Breast epithelium (tissue), 3 donors: ENCODE data around the gene CATSPER1.

Experiments
- POLR2A ChIP-seq: fragments of 450-650 bp; IDR thresholded peaks from one replicate; pipeline ENCODE4 v1.6.1; 2016; ENCODE audit warnings: antibody characterized with exemption, mild to moderate bottlenecking, moderate library complexity
- POLR2AphosphoS5 ChIP-seq, 3 donors: sonication (generic); formaldehyde crosslinking; IDR thresholded peaks; one replicate each; pipeline ENCODE4 v1.6.1; 2017; ENCODE audit warnings: antibody characterized with exemption in 3 of 3
- TF ChIP-seq, protein P1 (sequence below), 3 donors: fragments of 450-650 bp; IDR thresholded peaks; one replicate each; pipeline ENCODE4 v1.5.1; 2016 to 2017; ENCODE audit warnings: antibody characterized with exemption in 3 of 3, mild to moderate bottlenecking in 3 of 3, moderate library complexity in 3 of 3

DNA sequence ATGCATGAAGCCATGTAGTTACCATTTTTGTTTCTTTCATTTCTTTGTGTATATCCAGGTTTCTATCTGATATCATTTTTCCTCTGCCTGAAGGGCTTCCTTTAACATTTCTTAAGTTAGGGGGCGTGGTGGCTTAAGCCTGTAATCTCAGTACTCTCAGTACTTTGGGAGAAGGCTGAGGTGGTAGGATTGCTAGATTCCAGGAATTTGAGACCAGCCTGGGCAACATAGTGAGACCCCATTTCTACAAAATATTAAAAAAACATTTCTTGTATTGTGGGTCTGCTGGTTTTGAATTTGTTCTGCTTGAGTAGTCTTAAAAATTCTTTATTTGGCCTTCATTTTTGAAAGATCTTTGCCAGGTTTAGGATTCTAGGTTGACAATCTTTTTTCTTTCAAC, 38.3 kb upstream of the CATSPER1 start:
- TF ChIP-seq POLR2AphosphoS5 (IDR thresholded peaks at IDR 0.05) (no peak), POLR2A (no peak)
- TF ChIP-seq, protein P1, sequence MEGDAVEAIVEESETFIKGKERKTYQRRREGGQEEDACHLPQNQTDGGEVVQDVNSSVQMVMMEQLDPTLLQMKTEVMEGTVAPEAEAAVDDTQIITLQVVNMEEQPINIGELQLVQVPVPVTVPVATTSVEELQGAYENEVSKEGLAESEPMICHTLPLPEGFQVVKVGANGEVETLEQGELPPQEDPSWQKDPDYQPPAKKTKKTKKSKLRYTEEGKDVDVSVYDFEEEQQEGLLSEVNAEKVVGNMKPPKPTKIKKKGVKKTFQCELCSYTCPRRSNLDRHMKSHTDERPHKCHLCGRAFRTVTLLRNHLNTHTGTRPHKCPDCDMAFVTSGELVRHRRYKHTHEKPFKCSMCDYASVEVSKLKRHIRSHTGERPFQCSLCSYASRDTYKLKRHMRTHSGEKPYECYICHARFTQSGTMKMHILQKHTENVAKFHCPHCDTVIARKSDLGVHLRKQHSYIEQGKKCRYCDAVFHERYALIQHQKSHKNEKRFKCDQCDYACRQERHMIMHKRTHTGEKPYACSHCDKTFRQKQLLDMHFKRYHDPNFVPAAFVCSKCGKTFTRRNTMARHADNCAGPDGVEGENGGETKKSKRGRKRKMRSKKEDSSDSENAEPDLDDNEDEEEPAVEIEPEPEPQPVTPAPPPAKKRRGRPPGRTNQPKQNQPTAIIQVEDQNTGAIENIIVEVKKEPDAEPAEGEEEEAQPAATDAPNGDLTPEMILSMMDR (IDR thresholded peaks at IDR 0.05), result no peak
